Mesothelial cell of epicardium (in vitro differentiated cells): Measurements from ENCODE around the gene GMDS. TPM values are rescaled to one million over a fixed set of nuclear protein-coding genes. Genes with fewer than 3 reads are reported as not detected.

Experiments used
- DNase-seq, 2 experiments: peaks; one replicate each; pipeline ENCODE4 v3.0.0; 2021; ENCODE audit warnings: low spot score in 2 of 2; ENCODE audit not compliant: unreplicated experiment in 2 of 2
- H3K27ac Mint-ChIP-seq: 2 replicates; pipeline ENCODE4 v1.8.0; 2021; ENCODE audit warnings: mixed read lengths
- H3K27me3 Mint-ChIP-seq: 2 replicates; pipeline ENCODE4 v1.8.0; 2021; ENCODE audit warnings: low read depth, mixed read lengths
- H3K36me3 Mint-ChIP-seq: 2 replicates; pipeline ENCODE4 v1.8.0; 2021; ENCODE audit warnings: mixed read lengths
- H3K4me1 Mint-ChIP-seq: 2 replicates; pipeline ENCODE4 v1.8.0; 2021; ENCODE audit warnings: mixed read lengths
- H3K4me3 Mint-ChIP-seq: 2 replicates; pipeline ENCODE4 v1.8.0; 2021; ENCODE audit warnings: mild to moderate bottlenecking, moderate library complexity, mixed read lengths
- H3K9me3 Mint-ChIP-seq: 2 replicates; pipeline ENCODE4 v1.8.0; 2021; ENCODE audit warnings: mixed read lengths
- total RNA-seq: library from RNA; stranded (reverse); gene quantifications from 3 replicates; pipeline ENCODE4 v1.2.1, GENCODE V29; 2021
- TF ChIP-seq, protein P1 (sequence below): fragments of 200-600 bp; sonication (generic); IDR thresholded peaks from one replicate; pipeline ENCODE4 v1.5.0; 2021; ENCODE audit warnings: antibody characterized with exemption; ENCODE audit not compliant: unreplicated experiment

The GMDS gene
- total RNA-seq, 1 donor from 2014 or later, result 39.9 TPM

DNA sequence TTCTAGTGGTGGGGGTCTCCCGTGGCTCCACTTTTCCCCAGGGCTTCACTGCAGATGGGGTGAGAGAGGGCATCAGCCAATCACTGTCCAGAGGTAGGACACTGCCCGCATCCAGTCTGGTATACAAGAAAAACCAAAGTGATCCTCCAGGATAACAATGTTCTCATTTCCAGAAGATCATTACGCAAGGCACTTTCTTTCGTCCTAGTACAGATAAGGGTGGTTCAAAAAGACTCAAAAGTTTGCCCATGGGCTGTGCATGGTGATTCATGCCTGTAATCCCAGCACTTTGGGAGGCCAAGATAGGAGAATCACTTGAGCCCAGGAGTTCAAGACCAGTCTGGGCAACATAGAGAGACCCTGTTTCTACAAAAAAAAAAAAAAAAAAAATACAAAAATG, 16.4 kb downstream of the GMDS start:
- Mint-ChIP-seq H3K36me3 (no peaks in the 10 kb centered on the region), H3K27ac (no peak overlapping the region), H3K4me1 (peaks cover 14% of the 10 kb centered on the region), H3K4me3 (no peak overlapping the region), H3K9me3 (no peaks in the 10 kb centered on the region), H3K27me3 (no peaks in the 10 kb centered on the region)
- no peak for DNase-seq
- TF ChIP-seq, protein P1, sequence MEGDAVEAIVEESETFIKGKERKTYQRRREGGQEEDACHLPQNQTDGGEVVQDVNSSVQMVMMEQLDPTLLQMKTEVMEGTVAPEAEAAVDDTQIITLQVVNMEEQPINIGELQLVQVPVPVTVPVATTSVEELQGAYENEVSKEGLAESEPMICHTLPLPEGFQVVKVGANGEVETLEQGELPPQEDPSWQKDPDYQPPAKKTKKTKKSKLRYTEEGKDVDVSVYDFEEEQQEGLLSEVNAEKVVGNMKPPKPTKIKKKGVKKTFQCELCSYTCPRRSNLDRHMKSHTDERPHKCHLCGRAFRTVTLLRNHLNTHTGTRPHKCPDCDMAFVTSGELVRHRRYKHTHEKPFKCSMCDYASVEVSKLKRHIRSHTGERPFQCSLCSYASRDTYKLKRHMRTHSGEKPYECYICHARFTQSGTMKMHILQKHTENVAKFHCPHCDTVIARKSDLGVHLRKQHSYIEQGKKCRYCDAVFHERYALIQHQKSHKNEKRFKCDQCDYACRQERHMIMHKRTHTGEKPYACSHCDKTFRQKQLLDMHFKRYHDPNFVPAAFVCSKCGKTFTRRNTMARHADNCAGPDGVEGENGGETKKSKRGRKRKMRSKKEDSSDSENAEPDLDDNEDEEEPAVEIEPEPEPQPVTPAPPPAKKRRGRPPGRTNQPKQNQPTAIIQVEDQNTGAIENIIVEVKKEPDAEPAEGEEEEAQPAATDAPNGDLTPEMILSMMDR, result no peak

DNA sequence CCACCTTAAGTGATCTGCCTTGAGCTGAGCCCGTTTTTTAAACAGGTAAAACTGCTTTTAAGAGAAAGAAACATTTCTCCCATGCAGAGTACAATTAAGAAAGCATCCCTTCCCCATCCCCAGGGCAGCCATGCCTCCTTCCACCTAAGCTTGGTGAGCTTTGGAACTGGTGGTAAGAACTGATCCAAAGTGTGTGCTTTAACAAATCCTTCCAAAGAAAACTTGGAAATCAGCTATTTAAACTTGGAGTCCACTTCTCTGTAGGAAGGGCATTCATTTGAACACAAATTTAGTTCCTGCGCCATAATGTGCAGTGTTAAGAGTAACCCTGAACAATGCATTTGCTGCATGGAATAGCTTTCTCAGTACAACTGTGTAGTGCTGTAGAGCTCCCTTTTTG, 17.0 kb downstream of the GMDS start:
- Mint-ChIP-seq H3K27ac (no peak overlapping the region), H3K27me3 (no peaks in the 10 kb centered on the region), H3K9me3 (no peaks in the 10 kb centered on the region), H3K4me1 (peaks cover 14% of the 10 kb centered on the region), H3K36me3 (no peaks in the 10 kb centered on the region), H3K4me3 (no peak overlapping the region)
- DNase-seq, result no peak
- TF ChIP-seq, protein P1, result no peak

DNA sequence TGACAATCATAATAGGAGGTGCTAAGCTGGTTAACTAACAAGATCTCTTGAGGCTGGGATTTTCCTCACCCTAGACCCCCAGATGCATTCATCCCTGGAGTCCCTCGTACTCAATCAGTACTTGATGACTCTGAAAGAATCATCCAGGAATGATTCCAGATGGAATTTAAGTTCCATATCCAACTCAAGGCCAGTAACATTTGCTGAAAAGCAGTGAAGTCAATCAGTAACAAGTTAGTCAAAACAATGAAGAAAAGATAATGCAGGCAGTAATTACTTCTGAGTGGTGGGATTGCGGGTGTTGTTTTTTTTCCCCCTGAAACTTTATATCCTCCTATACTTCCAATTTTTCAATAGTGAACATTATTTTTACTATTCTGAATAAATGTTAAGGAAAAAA, 18.6 kb downstream of the GMDS start:
- no peaks in the 10 kb centered on the region for H3K36me3 Mint-ChIP-seq
- H3K27ac Mint-ChIP-seq, result no peak overlapping the region
- peaks cover 8% of the 10 kb centered on the region for H3K4me1 Mint-ChIP-seq
- peaks cover 3% of the 10 kb centered on the region for H3K27me3 Mint-ChIP-seq
- H3K9me3 Mint-ChIP-seq, result no peaks in the 10 kb centered on the region
- DNase-seq, result no peak
- H3K4me3 Mint-ChIP-seq, result no peak overlapping the region
- TF ChIP-seq, protein P1, result no peak

DNA sequence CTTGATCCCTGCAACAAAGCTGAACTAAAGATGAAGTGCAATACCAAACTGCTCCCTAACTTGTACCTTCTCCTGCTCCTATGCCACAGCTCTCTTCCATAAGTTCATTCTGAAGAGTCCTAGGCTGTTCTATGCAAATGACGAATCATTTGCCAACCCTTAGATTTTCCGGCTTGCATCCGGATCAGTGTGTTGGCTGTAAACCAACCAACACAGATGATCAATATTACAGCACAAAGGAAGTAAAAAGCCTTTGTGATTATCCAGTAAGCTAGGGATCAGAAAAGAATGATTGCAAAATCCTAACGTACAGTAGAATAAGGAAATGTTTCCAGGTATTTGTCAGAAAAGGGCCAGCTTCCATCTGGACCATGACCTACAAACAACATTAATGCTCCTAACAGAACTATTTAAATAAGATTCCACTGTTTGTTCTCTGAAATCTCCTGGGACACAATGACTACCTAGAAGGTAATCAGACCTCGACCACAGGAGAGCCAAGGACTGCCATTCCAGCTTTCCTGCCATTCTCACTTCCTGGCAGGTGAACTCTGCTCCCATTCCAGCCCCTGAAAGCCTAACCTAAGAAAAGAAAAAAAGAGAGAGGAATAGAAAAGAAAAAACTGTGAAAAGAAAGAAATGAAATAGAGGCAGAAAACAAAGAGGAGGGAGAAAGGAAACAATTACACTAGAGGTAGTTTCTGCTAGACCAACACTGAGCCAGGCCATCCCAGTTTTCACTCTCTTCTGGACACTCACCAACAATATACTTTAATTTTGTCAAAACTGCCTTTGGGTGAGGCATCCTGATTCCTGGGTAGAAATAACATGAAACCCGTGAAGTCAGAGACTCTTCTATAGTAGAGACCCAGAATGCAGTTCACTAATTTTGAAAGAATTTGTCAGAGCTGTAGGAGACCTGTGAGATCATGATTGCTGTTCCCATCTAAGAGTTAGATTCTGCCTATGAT, 19.7 kb downstream of the GMDS start:
- Mint-ChIP-seq H3K36me3 (no peaks in the 10 kb centered on the region), H3K9me3 (no peaks in the 10 kb centered on the region), H3K27ac (no peak overlapping the region), H3K27me3 (peaks cover 3% of the 10 kb centered on the region), H3K4me1 (peaks cover 8% of the 10 kb centered on the region), H3K4me3 (no peak overlapping the region)
- DNase-seq, result no peak
- TF ChIP-seq, protein P1, result no peak

DNA sequence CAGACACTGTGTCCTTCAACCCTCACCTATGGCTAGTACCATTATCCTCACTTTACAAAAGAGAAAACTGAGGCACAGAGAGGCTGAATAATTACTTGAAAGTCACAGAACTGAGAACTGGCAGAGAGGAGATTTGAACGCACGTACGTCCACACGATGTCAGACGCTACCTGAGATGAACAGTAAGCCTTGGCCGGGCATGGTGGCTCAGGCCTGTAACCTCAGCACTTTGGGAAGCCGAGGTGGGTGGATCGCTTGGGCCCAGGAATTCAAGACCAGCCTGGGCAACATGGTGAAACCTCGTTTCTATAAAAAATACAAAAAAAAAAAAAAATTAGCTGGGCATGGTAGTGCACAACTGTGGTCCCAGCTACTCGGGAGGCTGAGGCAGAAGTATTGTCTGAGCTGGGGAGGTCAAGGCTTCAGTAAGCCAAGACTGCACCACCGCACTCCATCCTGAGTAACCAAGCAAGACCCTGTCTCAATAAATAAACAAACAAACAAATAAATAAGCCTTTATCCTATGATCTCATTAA, 20.5 kb downstream of the GMDS start:
- no peak for DNase-seq
- TF ChIP-seq, protein P1, result no peak
- Mint-ChIP-seq H3K27me3 (peaks cover 3% of the 10 kb centered on the region), H3K27ac (no peak overlapping the region), H3K36me3 (no peaks in the 10 kb centered on the region), H3K9me3 (no peaks in the 10 kb centered on the region), H3K4me1 (peaks cover 7% of the 10 kb centered on the region), H3K4me3 (no peak overlapping the region)
